Stimulated activated CD4-positive, alpha-beta T cell treated with anti-CD3 and anti-CD28 coated beads, Interleukin-4, amount 100 ng/mL, for 24 hours (primary cell): Measurements from ENCODE around the gene MEF2C.

Experiments used
- DNase-seq: peaks from one replicate; pipeline ENCODE4 v3.0.0-alpha.2; 2020

Gene MEF2C

GRCh38 chr5:88671106-88671504 lies 211.9 kb downstream of the MEF2C start:
- DNase-seq = no peak

GRCh38 chr5:88670461-88670860 lies 212.5 kb downstream of the MEF2C start:
- DNase-seq = no peak

- DNase-seq = no peak
These were observed 213.5 kb downstream of the MEF2C start for GRCh38 chr5:88669371-88670050.

- no peak for DNase-seq
These were observed 215.3 kb downstream of the MEF2C start for GRCh38 chr5:88667496-88668201.
